Mucosa of stomach (tissue), 1 donor: ENCODE measurements around the gene SLC66A2.
"Not testable (repeated sequence)": the region's sequence is repeated elsewhere in the genome, so short reads cannot be mapped to it uniquely, and the experiment has no call there.

ENCODE experiments used
- H3K27me3 ChIP-seq: one replicate; pipeline ENCODE4 v1.7.0; 2013; ENCODE audit warnings: mild to moderate bottlenecking, low read length; ENCODE audit not compliant: control insufficient read depth, insufficient read depth
- H3K36me3 ChIP-seq: one replicate; pipeline ENCODE4 v1.7.0; 2013; ENCODE audit warnings: low read length; ENCODE audit not compliant: control insufficient read depth, insufficient read depth
- H3K4me1 ChIP-seq: one replicate; pipeline ENCODE4 v1.7.0; 2013; ENCODE audit warnings: mild to moderate bottlenecking, low read length; ENCODE audit not compliant: control insufficient read depth, insufficient read depth
- H3K4me3 ChIP-seq: one replicate; pipeline ENCODE4 v1.7.0; 2013; ENCODE audit warnings: low read length
- H3K9ac ChIP-seq: one replicate; pipeline ENCODE4 v1.7.0; 2013; ENCODE audit warnings: mild to moderate bottlenecking, low read length, moderate library complexity
- H3K9me3 ChIP-seq: one replicate; pipeline ENCODE4 v1.7.0; 2013; ENCODE audit warnings: mild to moderate bottlenecking, low read length, moderate library complexity; ENCODE audit not compliant: control insufficient read depth
- donor health status: Pancreatic carcinoma.

SLC66A2 gene

DNA sequence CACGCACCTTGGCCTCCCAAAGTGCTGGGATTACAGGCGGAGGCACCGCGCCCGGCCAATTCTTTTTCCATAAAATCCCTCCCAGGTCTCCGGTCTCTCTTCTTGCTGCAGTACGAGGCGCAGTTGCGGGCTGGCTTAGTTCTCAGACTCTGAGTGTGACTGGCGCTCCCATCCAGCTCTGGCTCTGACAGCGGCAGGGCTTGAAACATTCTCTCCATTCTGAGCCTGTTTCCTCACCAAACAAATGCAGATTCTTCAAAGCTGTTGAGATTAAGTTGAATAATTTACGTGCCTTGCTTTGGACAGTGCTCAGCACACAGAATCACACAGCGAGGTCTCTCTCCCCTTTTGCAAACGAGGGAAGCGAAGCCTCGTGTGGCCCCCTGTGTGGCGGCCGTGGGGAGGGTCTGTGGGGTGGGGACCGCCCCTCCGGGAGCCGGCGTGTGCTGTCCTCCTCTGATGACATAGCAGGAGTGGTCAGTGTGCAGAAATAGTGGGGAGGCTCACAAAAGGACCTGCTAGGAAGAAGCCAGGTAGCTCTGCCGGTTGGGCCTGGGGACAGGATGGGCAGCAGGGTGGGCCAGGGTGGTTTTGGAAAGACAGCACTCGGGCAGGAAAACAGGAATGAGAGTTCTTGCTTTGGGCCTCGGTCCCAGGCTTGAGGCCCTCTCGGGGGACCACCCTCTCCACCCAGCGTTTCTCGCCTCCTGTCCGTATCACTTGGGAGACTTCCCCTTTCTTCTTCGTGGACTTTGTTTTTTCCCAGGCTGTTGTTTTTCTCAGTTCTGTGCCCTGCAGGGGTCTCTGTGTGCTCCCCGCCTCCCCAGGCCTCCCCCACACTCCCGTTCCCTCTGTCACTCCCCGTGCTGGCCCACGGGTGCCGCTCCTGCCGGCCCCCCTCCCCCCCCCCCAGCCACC lies 78.7 kb downstream of the SLC66A2 start:
- Histone ChIP-seq H3K4me3 (no peak overlapping the region), H3K27me3 (peaks cover 11% of the 10 kb centered on the region), H3K9me3 (no peaks in the 10 kb centered on the region), H3K4me1 (no peaks in the 10 kb centered on the region), H3K36me3 (no peaks in the 10 kb centered on the region), H3K9ac (no peak overlapping the region)

DNA sequence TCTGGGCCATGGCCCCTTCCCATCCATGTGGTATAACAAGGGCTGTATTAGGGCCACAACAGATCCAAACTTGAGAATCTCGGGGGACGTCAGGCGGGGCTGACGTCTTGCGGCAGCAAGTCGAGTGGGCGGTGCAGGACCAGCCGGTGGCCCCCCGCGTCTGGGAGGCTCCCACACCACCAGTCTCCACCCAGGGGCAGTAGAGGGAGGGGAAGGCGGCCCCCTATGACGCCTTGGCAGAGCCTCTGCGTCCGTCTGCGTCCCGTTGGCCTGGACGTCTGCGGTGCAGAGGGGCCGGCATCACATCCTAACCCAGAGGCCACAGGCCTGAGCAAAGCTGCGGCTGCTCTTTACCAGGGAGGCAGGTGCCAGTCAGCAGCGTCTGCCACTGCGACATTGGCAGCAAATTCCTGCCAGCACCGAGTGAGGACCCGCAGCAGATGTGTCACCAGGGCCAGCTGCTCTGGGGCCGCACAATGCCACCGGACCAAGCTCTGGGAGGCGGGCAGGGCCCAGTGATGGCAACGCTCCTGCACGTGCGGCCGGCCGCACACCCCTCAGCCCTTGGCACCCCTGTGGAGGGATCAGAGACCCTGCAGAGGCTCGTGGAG lies 79.9 kb downstream of the SLC66A2 start:
- Histone ChIP-seq H3K9ac (no peak overlapping the region), H3K27me3 (peaks cover 11% of the 10 kb centered on the region), H3K36me3 (no peaks in the 10 kb centered on the region), H3K4me1 (no peaks in the 10 kb centered on the region), H3K9me3 (no peaks in the 10 kb centered on the region), H3K4me3 (no peak overlapping the region)

DNA sequence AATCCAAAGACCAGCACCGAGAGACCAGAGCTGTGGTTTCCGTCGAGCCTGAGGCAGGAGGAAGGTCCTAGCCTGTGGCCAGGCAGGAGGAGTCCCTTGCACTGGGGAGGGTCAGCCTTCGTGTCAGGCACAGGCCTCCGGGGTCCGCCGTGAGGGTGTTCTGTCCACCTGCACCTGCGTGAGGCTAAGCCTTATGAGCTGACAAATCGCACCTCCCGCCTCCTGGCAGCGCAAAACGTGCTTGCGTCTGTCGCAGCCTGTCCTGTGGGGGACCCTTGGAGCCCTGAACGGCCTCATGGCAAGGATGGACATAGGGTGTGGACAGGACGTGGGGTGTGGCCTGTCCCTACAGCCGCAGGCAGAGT lies 80.4 kb downstream of the SLC66A2 start:
- H3K4me1 ChIP-seq, result no peaks in the 10 kb centered on the region
- no peaks in the 10 kb centered on the region for H3K36me3 ChIP-seq
- no peak overlapping the region for H3K9ac ChIP-seq
- no peaks in the 10 kb centered on the region for H3K9me3 ChIP-seq
- peaks cover 10% of the 10 kb centered on the region for H3K27me3 ChIP-seq
- H3K4me3 ChIP-seq, result no peak overlapping the region

DNA sequence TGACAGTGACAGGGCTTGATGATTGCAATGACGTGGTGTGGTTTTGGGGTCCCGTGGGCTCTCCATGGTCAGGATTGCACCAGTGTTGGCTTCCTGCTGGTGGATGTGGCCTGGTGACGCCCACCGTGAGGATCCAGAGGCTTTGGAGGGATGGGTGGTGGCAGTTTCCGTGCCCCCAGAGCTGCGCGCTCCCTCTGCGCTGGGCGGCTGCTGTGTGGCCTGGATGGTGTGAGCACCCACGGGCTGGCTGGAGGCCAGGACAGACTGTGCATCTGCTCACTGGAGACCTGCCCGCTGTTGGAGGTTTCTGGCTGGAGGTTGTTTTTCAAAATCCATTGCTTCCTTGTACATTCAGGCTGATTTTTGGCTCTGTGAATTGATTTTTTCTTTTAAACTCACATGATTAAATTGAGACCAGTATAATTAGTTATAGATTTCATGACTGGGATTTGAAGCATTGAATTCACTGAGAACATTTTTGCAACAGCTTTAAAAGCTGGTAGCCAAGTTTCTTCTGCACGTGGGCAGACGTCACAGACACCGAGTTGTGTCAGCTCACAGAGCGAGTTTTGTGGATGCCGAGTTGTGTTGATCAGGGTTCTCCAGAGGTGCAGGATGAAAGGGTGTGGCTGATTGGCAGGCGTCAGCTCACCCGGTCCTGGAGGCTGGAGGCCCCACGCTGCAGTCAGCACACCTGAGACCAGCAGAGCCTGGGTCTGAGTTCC lies 81.0 kb downstream of the SLC66A2 start:
- H3K9ac ChIP-seq, result no peak overlapping the region
- H3K4me1 ChIP-seq, result no peaks in the 10 kb centered on the region
- no peaks in the 10 kb centered on the region for H3K9me3 ChIP-seq
- H3K4me3 ChIP-seq, result no peak overlapping the region
- no peaks in the 10 kb centered on the region for H3K36me3 ChIP-seq
- H3K27me3 ChIP-seq, result peaks cover 7% of the 10 kb centered on the region

DNA sequence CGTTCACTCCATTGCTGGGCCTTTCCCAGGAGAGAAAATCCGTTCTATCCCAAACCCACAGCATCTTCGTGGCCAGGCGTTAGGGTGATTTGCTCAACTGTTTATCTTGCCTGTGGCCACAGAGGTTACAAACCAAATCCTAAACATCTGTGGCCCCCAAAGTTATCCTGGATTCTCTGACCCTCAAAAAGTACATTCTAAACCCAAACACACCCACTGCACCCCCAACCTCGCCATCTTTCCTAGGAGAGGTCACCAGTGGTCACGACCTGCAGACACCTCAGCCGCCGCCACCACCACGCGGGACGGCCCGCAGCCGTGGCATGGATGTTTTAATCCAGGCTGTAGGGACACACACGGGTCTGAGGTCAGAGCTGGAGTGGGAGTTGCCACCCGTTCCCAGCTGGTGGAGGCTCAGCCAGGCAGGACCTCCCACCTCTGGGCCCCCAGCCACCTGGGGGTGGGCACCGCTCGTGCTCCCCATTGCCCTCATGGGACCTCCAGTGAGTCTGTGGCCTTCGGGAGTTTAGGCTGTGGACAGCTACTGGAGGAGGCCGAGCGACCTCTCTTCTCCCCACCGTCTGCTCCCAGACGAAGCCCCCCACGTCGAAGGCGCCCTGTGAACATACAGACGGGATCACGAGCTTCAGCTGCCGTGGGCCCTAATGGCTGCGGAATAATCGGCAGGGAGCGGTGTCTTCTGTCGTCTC lies 81.7 kb downstream of the SLC66A2 start:
- H3K9me3 ChIP-seq, result no peaks in the 10 kb centered on the region
- H3K4me3 ChIP-seq, result no peak overlapping the region
- no peaks in the 10 kb centered on the region for H3K36me3 ChIP-seq
- no peak overlapping the region for H3K9ac ChIP-seq
- peaks cover 9% of the 10 kb centered on the region for H3K27me3 ChIP-seq
- no peaks in the 10 kb centered on the region for H3K4me1 ChIP-seq

DNA sequence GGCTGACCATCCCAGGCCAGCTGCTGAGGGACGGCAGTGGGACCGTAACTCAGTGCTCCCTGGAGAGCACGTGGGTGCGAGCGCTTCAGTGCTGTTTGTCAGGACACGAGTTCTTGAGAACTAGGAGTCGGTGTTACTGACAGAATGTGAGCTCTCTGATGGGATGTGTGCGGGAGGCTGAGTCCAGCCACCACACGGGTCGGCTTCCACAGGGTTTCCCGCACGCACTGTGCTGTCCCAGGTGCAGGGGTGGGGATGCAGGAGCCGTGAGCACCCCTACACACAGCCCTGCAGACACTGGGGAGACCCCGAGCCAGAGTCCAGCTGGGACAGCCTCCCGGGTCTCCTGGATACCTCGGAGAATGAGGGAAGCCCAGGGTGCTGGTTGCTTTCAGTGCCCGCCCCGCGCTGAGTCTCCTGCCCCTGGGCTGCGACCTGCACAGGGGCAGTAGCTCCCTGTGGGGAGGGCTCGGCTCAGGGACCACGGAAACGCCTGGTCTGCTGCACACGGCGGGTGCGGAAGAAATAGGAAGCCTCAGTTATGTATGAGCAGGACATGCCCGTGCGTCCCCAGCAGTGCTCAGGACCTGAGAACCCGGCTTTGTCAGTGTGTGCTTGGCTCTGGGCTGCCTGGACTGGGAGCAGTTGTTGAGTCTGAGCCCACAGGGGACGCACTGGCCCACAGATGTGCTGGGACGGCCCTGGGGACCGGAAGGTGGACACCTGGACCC lies 82.5 kb downstream of the SLC66A2 start:
- peaks cover 12% of the 10 kb centered on the region for H3K27me3 ChIP-seq
- no peak overlapping the region for H3K9ac ChIP-seq
- no peaks in the 10 kb centered on the region for H3K36me3 ChIP-seq
- no peak overlapping the region for H3K4me3 ChIP-seq
- H3K4me1 ChIP-seq, result no peaks in the 10 kb centered on the region
- no peaks in the 10 kb centered on the region for H3K9me3 ChIP-seq

DNA sequence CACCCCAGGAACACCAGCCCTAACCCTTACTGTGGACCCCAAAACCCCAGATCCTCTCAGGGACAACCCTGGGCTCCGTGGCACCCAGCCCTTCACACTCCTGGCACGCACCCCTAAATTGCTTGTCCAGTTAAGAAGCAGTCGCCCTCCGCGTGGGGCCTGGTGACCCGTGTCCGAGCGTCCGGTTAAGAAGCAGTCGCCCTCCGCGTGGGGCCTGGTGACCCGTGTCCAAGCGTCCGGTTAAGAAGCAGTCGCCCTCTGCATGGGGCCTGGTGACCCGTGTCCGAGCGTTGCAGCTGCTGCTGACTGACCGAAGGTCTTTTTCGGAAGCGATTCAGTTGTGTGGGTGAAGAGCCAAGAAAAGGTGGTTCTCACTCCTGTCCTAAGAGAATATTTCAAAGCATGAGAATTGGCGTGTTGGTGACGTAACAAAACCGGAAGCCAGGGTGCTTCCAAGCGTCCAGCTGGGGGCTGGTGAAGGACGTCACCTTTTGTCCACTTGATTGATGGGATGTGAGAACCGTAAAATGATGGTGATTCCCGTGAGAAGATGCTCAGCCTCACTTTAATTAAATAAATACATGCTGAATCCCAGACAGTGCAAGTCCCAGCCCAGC lies 83.2 kb downstream of the SLC66A2 start:
- Histone ChIP-seq H3K36me3 (no peaks in the 10 kb centered on the region), H3K4me1 (no peaks in the 10 kb centered on the region), H3K9me3 (no peaks in the 10 kb centered on the region), H3K4me3 (no peak overlapping the region), H3K9ac (no peak overlapping the region), H3K27me3 (peaks cover 12% of the 10 kb centered on the region)

DNA sequence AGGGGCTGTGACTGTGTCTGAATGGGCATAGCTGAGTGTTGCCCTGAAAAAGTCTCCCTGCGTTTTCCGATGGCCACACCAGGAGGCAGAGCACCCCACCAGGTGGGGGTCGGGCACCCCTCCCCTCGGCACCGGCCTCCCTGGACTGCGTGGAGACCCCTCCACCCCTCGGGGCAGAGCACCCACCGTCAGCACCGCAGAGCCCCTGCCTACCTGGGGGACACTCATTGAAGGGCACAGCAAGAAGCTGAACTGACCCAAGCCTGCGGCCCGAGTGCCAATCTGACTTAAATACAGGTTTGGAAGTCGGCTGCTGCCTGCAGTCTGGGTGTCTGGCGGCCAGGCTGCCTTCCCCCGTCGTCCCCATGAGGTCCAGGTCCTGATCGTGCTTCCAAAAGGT lies 83.8 kb downstream of the SLC66A2 start:
- H3K9ac ChIP-seq, result no peak overlapping the region
- no peaks in the 10 kb centered on the region for H3K9me3 ChIP-seq
- peaks cover 12% of the 10 kb centered on the region for H3K27me3 ChIP-seq
- no peaks in the 10 kb centered on the region for H3K4me1 ChIP-seq
- H3K4me3 ChIP-seq, result no peak overlapping the region
- no peaks in the 10 kb centered on the region for H3K36me3 ChIP-seq

DNA sequence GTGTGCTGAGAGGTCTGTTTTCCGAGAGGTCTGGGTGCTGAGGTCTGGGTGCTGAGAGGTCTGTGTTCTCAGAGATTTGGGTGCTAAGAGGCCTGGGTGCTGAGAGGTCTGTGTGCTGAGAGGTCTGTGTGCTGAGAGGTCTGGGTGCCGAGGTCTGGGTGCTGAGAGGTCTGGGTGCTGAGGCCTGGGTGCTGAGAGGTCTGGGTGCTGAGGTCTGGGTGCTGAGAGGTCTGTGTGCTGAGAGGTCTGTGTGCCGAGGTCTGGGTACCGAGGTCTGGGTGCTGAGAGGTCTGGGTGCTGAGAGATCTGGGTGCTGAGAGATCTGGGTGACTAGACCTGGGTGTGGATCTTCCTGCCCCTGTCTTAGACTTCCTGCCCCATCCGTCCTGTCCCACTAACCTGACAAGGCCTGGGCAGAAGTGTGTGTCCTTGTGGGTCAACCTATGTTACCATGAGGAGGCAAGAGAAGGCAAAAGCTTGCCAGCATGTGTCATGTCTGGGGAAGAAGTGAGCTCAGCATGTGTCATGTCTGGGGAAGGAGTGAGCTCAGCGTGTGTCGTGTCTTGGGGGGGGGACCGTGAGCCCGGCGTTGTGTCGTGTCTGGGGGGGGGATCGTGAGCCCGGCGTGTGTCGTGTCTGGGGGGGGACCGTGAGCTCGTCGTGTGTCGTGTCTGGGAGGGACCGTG lies 84.4 kb downstream of the SLC66A2 start:
- Histone ChIP-seq H3K4me3 (no peak overlapping the region), H3K27me3 (peaks cover 9% of the 10 kb centered on the region), H3K9ac (no peak overlapping the region), H3K4me1 (no peaks in the 10 kb centered on the region), H3K9me3 (no peaks in the 10 kb centered on the region), H3K36me3 (no peaks in the 10 kb centered on the region)

DNA sequence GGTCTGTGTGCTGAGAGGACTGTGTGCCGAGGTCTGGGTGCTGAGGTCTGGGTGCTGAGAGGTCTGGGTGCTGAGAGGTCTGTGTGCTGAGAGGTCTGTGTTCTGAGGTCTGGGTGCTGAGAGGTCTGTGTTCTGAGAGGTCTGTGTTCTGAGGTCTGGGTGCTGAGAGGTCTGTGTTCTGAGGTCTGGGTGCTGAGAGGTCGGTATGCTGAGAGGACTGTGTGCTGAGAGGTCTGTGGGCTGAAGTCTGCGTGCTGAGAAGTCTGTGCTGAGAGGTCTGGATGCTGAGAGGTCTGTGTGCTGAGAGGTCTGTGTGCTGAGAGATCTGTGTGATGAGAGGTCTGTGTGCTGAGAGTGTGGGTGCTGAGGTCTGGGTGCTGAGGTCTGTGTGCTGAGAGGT lies 85.5 kb downstream of the SLC66A2 start:
- H3K9ac ChIP-seq, H3K36me3 ChIP-seq, H3K4me3 ChIP-seq, H3K27me3 ChIP-seq, H3K4me1 ChIP-seq, H3K9me3 ChIP-seq: not testable (repeated sequence)

DNA sequence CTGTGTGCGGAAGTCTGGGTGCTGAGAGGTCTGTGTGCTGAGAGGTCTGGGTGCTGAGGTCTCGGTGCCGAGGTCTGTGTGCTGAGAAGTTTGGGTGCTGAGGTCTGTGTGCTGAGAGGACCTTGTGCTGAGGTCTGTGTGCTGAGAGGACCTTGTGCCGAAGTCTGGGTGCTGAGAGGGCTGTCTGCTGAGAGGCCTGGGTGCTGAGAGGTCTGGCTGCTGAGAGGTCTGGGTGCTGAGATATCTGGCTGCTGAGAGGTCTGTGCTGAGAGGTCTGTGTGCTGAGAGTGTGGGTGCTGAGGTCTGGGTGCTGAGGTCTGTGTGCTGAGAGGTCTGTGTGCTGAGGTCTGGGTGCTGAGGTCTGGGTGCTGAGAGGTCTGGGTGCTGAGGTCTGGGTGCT lies 86.5 kb downstream of the SLC66A2 start:
- H3K9ac ChIP-seq, H3K4me3 ChIP-seq, H3K27me3 ChIP-seq, H3K9me3 ChIP-seq, H3K4me1 ChIP-seq, H3K36me3 ChIP-seq: not testable (repeated sequence)
